Spleen (tissue), 11 donors: ENCODE data around the gene ATOX1. TPM values are rescaled to one million over a fixed set of nuclear protein-coding genes. Genes with fewer than 3 reads are reported as not detected.

Source experiments
- DNase-seq: peaks from one replicate; pipeline ENCODE4 v3.0.0-alpha.2; 2020
- H3K27ac ChIP-seq, 8 donors: fragments of 200-600 bp; sonication (generic) in 7 of 8; 1 replicate in 4 of 8; 2 replicates in 4 of 8; pipeline versions ENCODE4 v1.5.0 to v1.8.0; 2016 to 2021; ENCODE audit warnings: inconsistent platforms in 4 of 8, mild to moderate bottlenecking in 4 of 8, moderate library complexity in 1 of 8
- H3K27me3 ChIP-seq, 7 donors: fragments of 200-600 bp; sonication (generic) in 6 of 7; replicated peaks in 1 of 7; 1 replicate in 4 of 7; 2 replicates in 3 of 7; pipeline versions ENCODE4 v1.5.0 to v1.8.0; 2016 to 2021; ENCODE audit warnings: inconsistent platforms in 3 of 7, mild to moderate bottlenecking in 1 of 7
- H3K36me3 ChIP-seq, 6 donors: fragments of 200-600 bp; sonication (generic) in 5 of 6; 1 replicate in 4 of 6; 2 replicates in 2 of 6; pipeline versions ENCODE4 v1.5.0 to v1.8.0; 2016 to 2021; ENCODE audit warnings: inconsistent platforms in 2 of 6
- H3K4me1 ChIP-seq, 6 donors: fragments of 200-600 bp; sonication (generic) in 5 of 6; 1 replicate in 3 of 6; 2 replicates in 3 of 6; pipeline versions ENCODE4 v1.5.0 to v1.8.0; 2016 to 2021; ENCODE audit warnings: inconsistent platforms in 3 of 6
- H3K4me3 ChIP-seq, 8 donors: fragments of 200-600 bp; sonication (generic) in 7 of 8; 1 replicate in 4 of 8; 2 replicates in 4 of 8; pipeline versions ENCODE4 v1.5.0 to v1.8.0; 2016 to 2021; ENCODE audit warnings: inconsistent platforms in 4 of 8, mild to moderate bottlenecking in 4 of 8, moderate library complexity in 2 of 8
- H3K9me3 ChIP-seq, 8 donors: fragments of 200-600 bp; sonication (generic) in 7 of 8; 1 replicate in 4 of 8; 2 replicates in 4 of 8; pipeline versions ENCODE4 v1.5.0 to v1.8.0; 2016 to 2021; ENCODE audit warnings: inconsistent platforms in 4 of 8
- POLR2A ChIP-seq, 3 donors: fragments of 450-650 bp; IDR thresholded peaks; one replicate each; pipeline ENCODE4 v1.5.1; 2017; ENCODE audit warnings: antibody characterized with exemption in 3 of 3, mild to moderate bottlenecking in 1 of 3
- POLR2AphosphoS5 ChIP-seq, 3 donors: sonication (generic); formaldehyde crosslinking; IDR thresholded peaks; one replicate each; pipeline ENCODE4 v1.5.1; 2017; ENCODE audit warnings: antibody characterized with exemption in 3 of 3
- WGBS, 5 donors: extraction: QIAGEN DNeasy Blood & Tissue Kit in 3 of 5; methylation state at CpG; one replicate each; pipeline versions ENCODE4 v1.1.5 to v1.1.7; 2013 to 2018; 5-methylcytosine and 5-hydroxymethylcytosine counted together
- intact Hi-C: fragments of 100-400 bp; cut with DNase I; formaldehyde crosslinking; loops from one replicate; pipeline ENCODE4 v1.15.0; 2023; ENCODE audit warnings: low total_unique reads
- polyA plus RNA-seq, 3 donors: library from polyadenylated mRNA; stranded (reverse); fragments of 200-250 nt; gene quantifications; one replicate each; pipeline ENCODE4 v1.2.1, GENCODE V29; 2013
- total RNA-seq, 7 donors: library from RNA; depleted of rRNA in 3 of 7; stranded (reverse); fragments of >200 nt in 3 of 7; fragmentation: NEBNext Ultra II Directional in 4 of 7; extraction: Animal tissue kit (Norgen Biotek cat#: 25700) in 4 of 7; gene quantifications; one replicate each; pipeline versions ENCODE4 v1.1.0 to v1.2.1, GENCODE V29; 2016 to 2021
- TF ChIP-seq, protein P1 (sequence below), 11 experiments: fragments of 200-600 bp in 7 of 11; fragments of 450-650 bp in 4 of 11; sonication (generic) in 4 of 11; IDR thresholded peaks in 8 of 11; conservative IDR thresholded peaks in 3 of 11; 1 replicate in 7 of 11; 2 replicates in 4 of 11; pipeline versions ENCODE4 v1.4.0 to v1.8.0; 2016 to 2021; ENCODE audit warnings: antibody characterized with exemption in 11 of 11, inconsistent platforms in 4 of 11, mild to moderate bottlenecking in 1 of 11
- donor health status: healthy with polysubstance abuse.
- donor health status: DM: no; HTN: no; CAD: no; lungs with moderate emphysema.
- donor health status: DM: no; HTN: no; CAD: no.
- donor health status: Bipolar disorder and iron deficiency.
- donor health status: healthy.
- donor health status: DM: no; HTN: no; CAD: no.
- donor health status: DM: yes; HTN: yes; CAD: no.

The ATOX1 gene
- total and polyA plus RNA-seq, 10 donors: 63.7 to 263 (median 95.5) TPM

DNA sequence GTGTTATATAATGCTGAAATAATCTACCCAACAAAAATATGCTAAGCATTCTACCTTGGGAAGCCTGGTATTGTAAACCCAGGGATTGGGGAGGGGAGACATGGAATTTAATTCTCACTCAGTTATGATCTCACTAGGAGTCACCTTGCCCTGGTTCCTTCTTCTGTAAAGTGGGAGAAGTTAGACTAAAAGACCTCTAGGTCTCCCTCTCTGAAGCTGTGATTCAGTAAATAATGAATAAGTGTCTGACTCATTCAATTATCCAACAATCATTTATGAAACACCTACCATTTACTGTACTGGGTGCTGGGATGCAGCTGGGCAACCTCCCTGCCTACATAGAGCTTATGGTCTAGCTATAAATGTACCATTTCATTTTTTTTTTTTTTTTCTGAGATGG is 51.5 kb downstream of the ATOX1 start:
- Histone ChIP-seq H3K4me3 (no peak overlapping the region), H3K9me3 (no peaks in the 10 kb centered on the region), H3K4me1 (peaks cover 0 to 13% (median 7%) of the 10 kb centered on the region in 6 donors), H3K36me3 (no peaks in the 10 kb centered on the region), H3K27ac (peak overlapping the region in 2 of 8 donors; percentile 47 to 57), H3K27me3 (no peaks in the 10 kb centered on the region)
- intact Hi-C loops: no loop called here
- DNase-seq: no peak
- no peak for TF ChIP-seq POLR2A (IDR thresholded peaks at IDR 0.05)
- TF ChIP-seq, protein P1, sequence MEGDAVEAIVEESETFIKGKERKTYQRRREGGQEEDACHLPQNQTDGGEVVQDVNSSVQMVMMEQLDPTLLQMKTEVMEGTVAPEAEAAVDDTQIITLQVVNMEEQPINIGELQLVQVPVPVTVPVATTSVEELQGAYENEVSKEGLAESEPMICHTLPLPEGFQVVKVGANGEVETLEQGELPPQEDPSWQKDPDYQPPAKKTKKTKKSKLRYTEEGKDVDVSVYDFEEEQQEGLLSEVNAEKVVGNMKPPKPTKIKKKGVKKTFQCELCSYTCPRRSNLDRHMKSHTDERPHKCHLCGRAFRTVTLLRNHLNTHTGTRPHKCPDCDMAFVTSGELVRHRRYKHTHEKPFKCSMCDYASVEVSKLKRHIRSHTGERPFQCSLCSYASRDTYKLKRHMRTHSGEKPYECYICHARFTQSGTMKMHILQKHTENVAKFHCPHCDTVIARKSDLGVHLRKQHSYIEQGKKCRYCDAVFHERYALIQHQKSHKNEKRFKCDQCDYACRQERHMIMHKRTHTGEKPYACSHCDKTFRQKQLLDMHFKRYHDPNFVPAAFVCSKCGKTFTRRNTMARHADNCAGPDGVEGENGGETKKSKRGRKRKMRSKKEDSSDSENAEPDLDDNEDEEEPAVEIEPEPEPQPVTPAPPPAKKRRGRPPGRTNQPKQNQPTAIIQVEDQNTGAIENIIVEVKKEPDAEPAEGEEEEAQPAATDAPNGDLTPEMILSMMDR (IDR thresholded peaks at IDR 0.05 in 8 of 11, conservative IDR thresholded peaks at IDR 0.05 in 3 of 11): no peak
- TF ChIP-seq POLR2AphosphoS5 (IDR thresholded peaks at IDR 0.05): no peak

DNA sequence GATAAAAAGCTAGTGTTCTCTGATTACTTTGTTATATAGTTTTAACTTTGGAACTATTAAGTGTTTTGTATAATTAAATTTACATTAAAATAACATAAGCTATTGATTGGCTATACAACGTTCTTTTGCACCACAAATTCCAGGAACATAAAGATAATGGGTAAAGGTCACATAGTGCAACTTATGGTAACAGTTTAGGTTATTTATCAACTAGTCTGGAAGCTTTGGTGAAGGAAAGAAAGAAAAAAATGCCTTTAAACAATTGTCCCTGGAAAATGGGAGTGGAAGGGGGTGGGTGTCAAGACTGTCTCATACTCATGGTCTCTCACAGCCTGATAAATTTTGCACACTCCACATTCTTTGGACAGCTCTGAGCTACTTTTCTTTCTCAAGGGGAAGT is 54.7 kb downstream of the ATOX1 start:
- Histone ChIP-seq H3K36me3 (no peaks in the 10 kb centered on the region), H3K4me3 (no peak overlapping the region), H3K27me3 (no peaks in the 10 kb centered on the region), H3K4me1 (peaks cover 0 to 29% (median 14%) of the 10 kb centered on the region in 6 donors), H3K27ac (no peak overlapping the region), H3K9me3 (no peaks in the 10 kb centered on the region)
- intact Hi-C loops: no loop called here
- DNase-seq: no peak
- 69 to 89% (median 78%) methylated on average over 1 of the region's 1 CpG for WGBS, 5 donors
- TF ChIP-seq POLR2AphosphoS5 (IDR thresholded peaks at IDR 0.05): no peak
- no peak for TF ChIP-seq POLR2A (IDR thresholded peaks at IDR 0.05)
- TF ChIP-seq, protein P1 (IDR thresholded peaks at IDR 0.05 in 8 of 11, conservative IDR thresholded peaks at IDR 0.05 in 3 of 11): no peak

DNA sequence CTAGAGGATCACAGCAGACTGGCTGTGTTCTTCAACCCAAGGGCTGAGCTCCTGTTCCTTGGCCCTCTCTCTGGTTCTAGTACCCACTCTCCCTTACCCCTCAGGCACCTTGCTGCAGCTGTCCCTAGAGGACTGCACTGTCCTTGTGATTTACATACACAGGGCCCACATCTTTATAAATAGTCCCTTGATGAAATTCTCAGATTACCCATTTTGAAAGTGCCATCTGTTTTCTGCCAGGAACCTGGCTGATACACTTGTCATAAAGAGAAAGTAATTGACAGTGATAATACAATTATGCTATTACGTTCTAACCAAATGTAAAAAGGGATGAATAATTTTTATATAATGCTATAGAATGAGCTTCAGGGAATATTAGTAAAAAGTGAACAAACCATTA is 55.2 kb downstream of the ATOX1 start:
- Histone ChIP-seq H3K36me3 (no peaks in the 10 kb centered on the region), H3K27ac (no peak overlapping the region), H3K4me3 (no peak overlapping the region), H3K9me3 (no peaks in the 10 kb centered on the region), H3K27me3 (no peaks in the 10 kb centered on the region), H3K4me1 (peaks cover 0 to 31% (median 17%) of the 10 kb centered on the region in 6 donors)
- TF ChIP-seq POLR2AphosphoS5 (IDR thresholded peaks at IDR 0.05) (no peak), POLR2A (IDR thresholded peaks at IDR 0.05) (no peak)
- TF ChIP-seq, protein P1 (IDR thresholded peaks at IDR 0.05 in 8 of 11, conservative IDR thresholded peaks at IDR 0.05 in 3 of 11): no peak
- no peak for DNase-seq
- intact Hi-C loops: no loop called here
- 61 to 75% (median 68%) methylated on average over 1 of the region's 1 CpG for WGBS, 5 donors

DNA sequence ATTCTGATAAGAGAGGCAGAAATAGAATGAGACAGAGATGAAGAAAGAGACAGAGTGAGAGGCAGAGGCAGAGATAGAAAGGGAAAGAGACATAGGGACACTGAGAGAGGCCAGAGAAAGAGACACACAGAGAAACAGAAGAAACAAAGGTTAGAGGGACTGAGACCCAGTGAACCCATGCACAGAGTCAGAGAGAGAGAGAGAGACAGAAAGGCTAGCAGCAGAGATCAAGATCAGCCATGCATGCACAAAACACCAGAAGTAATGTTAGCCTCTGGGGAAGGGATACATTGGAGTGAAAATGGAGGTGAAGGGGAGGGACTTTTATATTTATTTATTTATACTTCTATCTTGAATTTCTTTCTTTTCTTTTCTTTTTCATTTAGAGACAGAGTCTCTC is 57.6 kb downstream of the ATOX1 start:
- DNase-seq: no peak
- intact Hi-C loops: no loop called here
- TF ChIP-seq POLR2AphosphoS5 (IDR thresholded peaks at IDR 0.05): no peak
- TF ChIP-seq, protein P1 (IDR thresholded peaks at IDR 0.05 in 8 of 11, conservative IDR thresholded peaks at IDR 0.05 in 3 of 11): no peak
- TF ChIP-seq POLR2A (IDR thresholded peaks at IDR 0.05): no peak
- peaks cover 0 to 37% (median 14%) of the 10 kb centered on the region in 6 donors for H3K4me1 ChIP-seq
- no peaks in the 10 kb centered on the region for H3K9me3 ChIP-seq
- H3K36me3 ChIP-seq: no peaks in the 10 kb centered on the region
- H3K27ac ChIP-seq: no peak overlapping the region
- peaks cover 0 to 5% (median 0%) of the 10 kb centered on the region in 7 donors for H3K27me3 ChIP-seq
- H3K4me3 ChIP-seq: no peak overlapping the region
